PC-9 (cell line): ENCODE measurements around the gene NDUFS6.

ENCODE experiments used
- EZH2 ChIP-seq: fragments of 200-600 bp; sonication (generic); IDR thresholded peaks from 2 replicates; pipeline ENCODE4 v1.8.0; 2017; ENCODE audit warnings: antibody characterized with exemption, low read depth
- TF ChIP-seq, protein P1 (sequence below): fragments of 200-600 bp; sonication (generic); conservative IDR thresholded peaks from 2 replicates; pipeline ENCODE4 v1.6.1; 2017; ENCODE audit warnings: mixed run types, antibody characterized with exemption, mild to moderate bottlenecking, moderate library complexity

DNA sequence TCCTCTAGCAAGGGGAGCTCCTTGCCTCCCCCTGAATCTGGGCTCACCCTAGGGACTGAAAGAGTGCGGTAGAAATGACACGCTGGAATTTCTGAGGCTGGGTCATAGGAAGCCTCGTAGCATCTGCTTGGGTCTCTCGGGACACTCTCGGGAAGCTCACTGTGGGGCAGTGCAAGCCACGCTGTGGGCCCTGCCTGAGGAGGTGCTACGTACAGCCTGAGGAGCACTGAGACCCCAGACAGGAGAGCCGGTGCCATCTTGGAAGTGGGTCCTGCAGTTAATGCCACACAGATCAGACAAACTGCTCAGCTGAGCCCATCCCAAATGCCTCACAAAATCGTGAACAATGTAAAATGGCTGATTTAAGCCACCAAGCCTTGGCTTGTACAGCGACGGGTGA, 3.4 kb upstream of the NDUFS6 start:
- TF ChIP-seq, protein P1, sequence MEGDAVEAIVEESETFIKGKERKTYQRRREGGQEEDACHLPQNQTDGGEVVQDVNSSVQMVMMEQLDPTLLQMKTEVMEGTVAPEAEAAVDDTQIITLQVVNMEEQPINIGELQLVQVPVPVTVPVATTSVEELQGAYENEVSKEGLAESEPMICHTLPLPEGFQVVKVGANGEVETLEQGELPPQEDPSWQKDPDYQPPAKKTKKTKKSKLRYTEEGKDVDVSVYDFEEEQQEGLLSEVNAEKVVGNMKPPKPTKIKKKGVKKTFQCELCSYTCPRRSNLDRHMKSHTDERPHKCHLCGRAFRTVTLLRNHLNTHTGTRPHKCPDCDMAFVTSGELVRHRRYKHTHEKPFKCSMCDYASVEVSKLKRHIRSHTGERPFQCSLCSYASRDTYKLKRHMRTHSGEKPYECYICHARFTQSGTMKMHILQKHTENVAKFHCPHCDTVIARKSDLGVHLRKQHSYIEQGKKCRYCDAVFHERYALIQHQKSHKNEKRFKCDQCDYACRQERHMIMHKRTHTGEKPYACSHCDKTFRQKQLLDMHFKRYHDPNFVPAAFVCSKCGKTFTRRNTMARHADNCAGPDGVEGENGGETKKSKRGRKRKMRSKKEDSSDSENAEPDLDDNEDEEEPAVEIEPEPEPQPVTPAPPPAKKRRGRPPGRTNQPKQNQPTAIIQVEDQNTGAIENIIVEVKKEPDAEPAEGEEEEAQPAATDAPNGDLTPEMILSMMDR = no peak
- TF ChIP-seq EZH2 = no peak
